ENCODE results near the gene TMEM125. TPM values are rescaled to one million over a fixed set of nuclear protein-coding genes. Genes with fewer than 3 reads are reported as not detected.

TMEM125 gene
- total and polyA plus RNA-seq, 8 donors: 36.1 to 202 (median 43.3) TPM

DNA sequence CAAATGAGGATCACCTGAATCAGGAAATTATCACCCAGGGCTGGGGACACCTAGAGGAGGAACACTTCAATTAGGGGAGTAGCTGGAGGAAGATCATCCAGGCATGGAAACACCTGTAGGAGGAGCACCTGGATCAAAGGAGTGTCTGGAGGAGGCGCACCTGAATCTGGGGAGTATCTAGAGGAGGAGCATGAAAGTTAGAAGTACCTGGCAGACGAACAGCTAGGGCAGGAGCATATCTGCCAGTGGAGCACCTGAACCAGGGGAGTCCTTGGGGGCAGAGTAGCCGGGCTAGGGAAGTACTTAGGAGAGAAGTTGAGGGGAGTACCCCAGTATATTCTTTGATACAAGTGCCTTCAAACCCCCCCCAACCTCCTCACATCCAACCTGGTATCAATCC is 14.3 kb downstream of the TMEM125 start:
- Histone ChIP-seq H3K27ac (no peak overlapping the region), H3K9me3 (no peaks in the 10 kb centered on the region), H3K4me1 (peaks cover 0 to 3% of the 10 kb centered on the region in 2 donors), H3K27me3 (no peaks in the 10 kb centered on the region), H3K36me3 (no peaks in the 10 kb centered on the region), H3K4me3 (peak overlapping the region in 1 of 2 donors; percentile 40)
- ATAC-seq (no peak), DNase-seq (no peak)
- no peak for TF ChIP-seq CTCF (IDR thresholded peaks at IDR 0.05)
- intact Hi-C loops (cut with DNase I): no loop called here

- Histone ChIP-seq H3K4me1 (peaks cover 0 to 3% of the 10 kb centered on the region in 2 donors), H3K27me3 (no peaks in the 10 kb centered on the region), H3K9me3 (no peaks in the 10 kb centered on the region), H3K4me3 (peak overlapping the region; percentile 22 to 40), H3K27ac (peak overlapping the region in 1 of 2 donors; percentile 39), H3K36me3 (no peaks in the 10 kb centered on the region)
- TF ChIP-seq CTCF (IDR thresholded peaks at IDR 0.05): no peak
- DNase-seq (peak in 1 of 4 donors; percentile 45), ATAC-seq (peak; percentile 51)
- intact Hi-C loops (cut with DNase I): no loop called here
These were observed 14.8 kb downstream of the TMEM125 start for GRCh38 chr1:43284546-43285110.

- DNase-seq: peak in 3 of 4 donors; percentile 82 to 93 (median 89)
- ATAC-seq: peak; percentile 96
- H3K27me3 ChIP-seq: no peaks in the 10 kb centered on the region
- no peaks in the 10 kb centered on the region for H3K36me3 ChIP-seq
- intact Hi-C loops (cut with DNase I): no loop called here
- TF ChIP-seq CTCF (IDR thresholded peaks at IDR 0.05): peak in 1 of 2 donors; percentile 15
- peaks cover 0 to 3% of the 10 kb centered on the region in 2 donors for H3K4me1 ChIP-seq
- no peaks in the 10 kb centered on the region for H3K9me3 ChIP-seq
- H3K27ac ChIP-seq: peak within 1 kb of the TSS in 1 of 2 donors; percentile 39
- peak within 1 kb of the TSS; percentile 22 to 40 for H3K4me3 ChIP-seq
These were observed 15.6 kb downstream of the TMEM125 start, which contains the start of gene C1orf210 for GRCh38 chr1:43285269-43285990. C1orf210 (minus strand) TSS chr1:43285581; CDS start chr1:43283270, 2,311 bp downstream.

DNA sequence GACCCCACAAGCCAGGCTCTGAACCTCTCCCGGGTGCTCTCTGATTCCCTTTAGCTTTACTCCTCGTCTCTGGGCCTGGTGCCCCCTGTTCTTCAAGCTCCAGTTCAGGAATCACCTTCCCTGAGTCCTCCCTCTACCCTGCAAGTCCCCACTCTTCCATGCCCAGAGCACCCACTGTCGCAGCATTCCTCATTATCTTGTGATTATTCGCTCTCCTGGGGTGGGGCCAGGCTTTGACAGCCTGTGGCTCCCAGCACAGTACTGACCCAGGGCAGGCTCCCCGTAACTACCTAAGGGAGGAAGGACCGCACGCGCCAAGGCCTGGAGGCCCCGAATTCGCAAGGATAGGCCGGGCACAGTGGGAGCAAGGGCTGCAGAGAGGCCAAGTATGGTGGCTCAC is 16.3 kb downstream of the TMEM125 start:
- no peak for TF ChIP-seq CTCF (IDR thresholded peaks at IDR 0.05)

DNA sequence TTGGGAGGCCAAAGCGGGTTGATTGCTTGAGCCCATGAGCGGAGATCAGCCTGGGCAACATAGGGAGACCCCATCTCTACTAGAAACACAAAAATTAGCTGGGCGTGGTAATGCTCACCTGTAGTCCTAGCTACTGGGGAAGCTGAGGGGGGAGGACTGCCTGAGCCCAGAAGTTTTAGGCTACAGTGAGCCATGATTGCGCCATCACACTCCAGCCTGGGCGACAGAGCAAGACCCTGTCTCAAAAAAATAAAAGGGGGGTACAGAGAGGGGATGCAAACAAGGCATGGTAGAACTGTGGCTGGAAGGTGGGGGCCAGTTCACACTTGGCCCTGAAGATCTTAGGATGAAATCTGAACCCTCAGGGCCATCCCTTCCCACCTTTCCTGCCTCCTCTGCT is 16.8 kb downstream of the TMEM125 start:
- Histone ChIP-seq H3K27me3 (no peaks in the 10 kb centered on the region), H3K27ac (no peak overlapping the region), H3K4me1 (peaks cover 0 to 3% of the 10 kb centered on the region in 2 donors), H3K4me3 (no peak overlapping the region), H3K9me3 (no peaks in the 10 kb centered on the region), H3K36me3 (no peaks in the 10 kb centered on the region)
- intact Hi-C loops (cut with DNase I): no loop called here
- ATAC-seq: no peak
- no peak for DNase-seq
- TF ChIP-seq CTCF (IDR thresholded peaks at IDR 0.05): no peak

More for the DNA sequence above, 16.3 kb downstream of the TMEM125 start:
- Histone ChIP-seq H3K4me3 (no peak overlapping the region), H3K4me1 (peaks cover 0 to 3% of the 10 kb centered on the region in 2 donors), H3K27ac (no peak overlapping the region), H3K36me3 (no peaks in the 10 kb centered on the region), H3K27me3 (no peaks in the 10 kb centered on the region), H3K9me3 (no peaks in the 10 kb centered on the region)
- DNase-seq: peak in 1 of 4 donors; percentile 51
- intact Hi-C loops (cut with DNase I): no loop called here
- no peak for ATAC-seq

All from left lung (tissue), 10 donors.